NT2/D1 (cell line): ENCODE measurements around the gene CD200R1L.

Experiments used
- SUZ12 ChIP-seq: IDR thresholded peaks from 2 replicates; pipeline ENCODE4 v1.6.1; 2011; ENCODE audit not compliant: insufficient read length, insufficient read depth; ENCODE audit errors: extremely low read depth
- YY1 ChIP-seq: IDR thresholded peaks from 2 replicates; pipeline ENCODE4 v1.6.1; 2011; ENCODE audit not compliant: insufficient read length, insufficient read depth
- ZNF274 ChIP-seq: IDR thresholded peaks from 2 replicates; pipeline ENCODE4 v1.6.1; 2011; ENCODE audit warnings: mild to moderate bottlenecking, low read depth, low read length

- no peak for TF ChIP-seq ZNF274
- TF ChIP-seq SUZ12: no peak
- TF ChIP-seq YY1: no peak
Measured at GRCh38 chr3:112875561-112875960, 28.9 kb upstream of the CD200R1L start.
